G401 (cell line): ENCODE measurements around the gene ETF1. TPM values are rescaled to one million over a fixed set of nuclear protein-coding genes. Genes with fewer than 3 reads are reported as not detected.

Experiments
- total RNA-seq: library from RNA; depleted of rRNA; stranded (reverse); fragments of >200 nt; shearing (Covaris generic); gene quantifications from 2 replicates; pipeline ENCODE4 v1.2.3, GENCODE V29; 2014; rRNA removed

The ETF1 gene
- total RNA-seq, 1 experiment from 2014 or later, result 229 TPM

Other genes starting within 250 kb of the ETF1 start
- 39.8 and 57.5 TPM in 2 replicates for gene CDC25C, start 211.4 kb downstream of the ETF1 start, total RNA-seq
- 57.3 and 76.4 TPM in 2 replicates for gene FAM53C, start 205.0 kb downstream of the ETF1 start, total RNA-seq
- gene KDM3B, start 190.6 kb downstream of the ETF1 start, total RNA-seq, result 56.3 and 72.0 TPM in 2 replicates
- gene REEP2, start 104.2 kb downstream of the ETF1 start, total RNA-seq, result 23.9 and 35.9 TPM in 2 replicates
- 0.62 and 4.0 TPM in 2 replicates for gene EGR1, start 77.8 kb downstream of the ETF1 start, total RNA-seq
- 394 and 650 TPM in 2 replicates for gene HSPA9, start 32.2 kb upstream of the ETF1 start, total RNA-seq
- 186 and 229 TPM in 2 replicates for gene CTNNA1, start 210.2 kb upstream of the ETF1 start, total RNA-seq